NCI-H526 (cell line): ENCODE measurements around the gene PUS1.

Experiments
- DNase-seq, 2 experiments: peaks; one replicate each; lab custom pipeline; 2025; lab: John Stamatoyannopoulos, UW

Gene PUS1

DNA sequence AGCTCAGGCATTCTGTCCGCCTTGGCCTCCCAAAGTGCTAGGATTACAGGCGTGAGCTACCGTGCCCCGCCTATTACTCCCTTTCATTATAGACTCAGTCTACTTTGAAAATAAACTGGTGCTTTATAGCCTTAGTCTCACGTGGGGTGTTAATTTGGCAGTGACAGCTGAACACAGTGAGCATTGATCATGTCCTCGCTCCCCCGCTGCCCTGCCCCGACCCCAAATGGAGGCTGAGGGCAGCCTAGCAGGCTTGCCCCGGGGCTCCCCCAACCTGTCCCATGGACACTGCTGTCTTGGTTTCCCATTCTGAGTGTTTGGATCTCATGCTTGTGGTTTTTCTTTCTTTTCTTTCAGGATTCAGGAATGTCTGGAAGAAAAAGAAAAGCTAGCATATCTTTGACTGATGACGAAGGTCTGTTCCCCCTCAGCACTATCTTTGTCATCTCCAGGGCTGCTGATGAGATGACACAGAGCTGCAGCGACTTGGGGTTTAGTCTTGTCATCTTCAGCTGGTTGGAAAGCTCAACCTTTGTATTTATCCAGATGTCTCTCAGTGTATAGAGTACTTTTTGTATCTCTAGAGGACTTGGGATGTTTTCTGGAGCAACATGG lies 62.8 kb downstream of the PUS1 start:
- DNase-seq = no peak

DNA sequence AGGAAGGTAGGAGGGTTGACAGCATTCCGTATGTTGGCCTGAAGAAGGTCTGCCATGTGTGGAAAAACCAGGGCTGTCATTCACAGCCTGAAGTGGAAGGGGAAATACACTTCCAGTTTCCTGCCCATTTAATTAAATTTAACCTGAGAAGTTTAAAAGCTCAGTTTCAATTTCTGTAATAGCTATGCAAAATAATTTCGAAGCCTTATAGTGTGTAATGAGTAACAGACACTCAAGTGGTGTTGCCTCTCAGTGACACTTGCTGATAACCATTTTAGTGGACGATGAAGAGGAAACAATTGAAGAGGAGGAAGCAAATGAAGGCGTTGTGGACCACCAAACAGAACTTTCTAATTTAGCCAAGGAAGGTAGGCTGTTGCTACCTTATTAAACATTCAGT lies 65.5 kb downstream of the PUS1 start:
- DNase-seq = no peak
